ENCODE results near the gene ALK. TPM values are rescaled to one million over a fixed set of nuclear protein-coding genes. Genes with fewer than 3 reads are reported as not detected.

Gene ALK
- total and polyA plus RNA-seq, 2 donors (not counting 1 experiment from before 2014, with no cell fraction given): not detected

- H3K4me1 Mint-ChIP-seq: no peaks in the 10 kb centered on the region
- ChIA-PET POLR2A (no interaction called here), CTCF (no interaction called here)
These were observed 188.2 kb downstream of the ALK start for GRCh38 chr2:29733213-29733612.

GRCh38 chr2:29731948-29732347, 189.4 kb downstream of the ALK start:
- ATAC-seq (ENCODE audit: low read depth) (no peak), DNase-seq (no peak)
- H3K9me3 ChIP-seq (ENCODE audit: control extremely low read depth in 1 of 3, control insufficient read depth in 2 of 3, insufficient read depth in 1 of 3, low read length in 2 of 3): no peaks in the 10 kb centered on the region
- H3K4me3 Mint-ChIP-seq: no peak overlapping the region
- H3K79me2 ChIP-seq (ENCODE audit: control insufficient read depth, insufficient read depth, low read length): no peaks in the 10 kb centered on the region
- no peak overlapping the region for H3K4me2 ChIP-seq (replicated peaks; ENCODE audit: low read depth, low read length, poor library complexity, severe bottlenecking)
- H3K36me3 ChIP-seq (replicated peaks in 1 of 2; ENCODE audit: control extremely low read depth in 1 of 2, control insufficient read depth in 1 of 2, extremely low read depth in 1 of 2, insufficient read depth in 2 of 2, low read length in 1 of 2): no peaks in the 10 kb centered on the region
- H3K27me3 Mint-ChIP-seq: peaks cover 36% of the 10 kb centered on the region
- ChIA-PET POLR2A (no interaction called here), CTCF (no interaction called here)
- H3K4me1 ChIP-seq (ENCODE audit: control insufficient read depth in 2 of 2, insufficient read depth in 2 of 2, low read length in 2 of 2): no peaks in the 10 kb centered on the region
- TF ChIP-seq EZH2 (IDR thresholded peaks at IDR 0.05; ENCODE audit: borderline replicate concordance, insufficient read depth, low read depth, low read length, poor library complexity, severe bottlenecking) (no peak), CTCF (IDR thresholded peaks at IDR 0.05) (no peak)
- H3K9me3 Mint-ChIP-seq (ENCODE audit: insufficient read depth): no peaks in the 10 kb centered on the region
- no peaks in the 10 kb centered on the region for H3K27me3 ChIP-seq (replicated peaks in 1 of 4; ENCODE audit: control extremely low read depth in 1 of 4, control insufficient read depth in 3 of 4, insufficient read depth in 4 of 4, low read length in 3 of 4)
- no peak overlapping the region for H2AFZ ChIP-seq (ENCODE audit: insufficient read depth, low read depth, low read length, poor library complexity, severe bottlenecking)
- no peak overlapping the region for H3K27ac Mint-ChIP-seq
- no peaks in the 10 kb centered on the region for H3K4me1 Mint-ChIP-seq
- no peak overlapping the region for H3K9ac ChIP-seq (ENCODE audit: low read length)
- no peaks in the 10 kb centered on the region for H4K20me1 ChIP-seq (ENCODE audit: control insufficient read depth, insufficient read depth, low read length, poor library complexity, severe bottlenecking)
- WGBS (ENCODE audit: insufficient coverage): no CpG with 5 or more reads among the region's 2 CpGs
- no peak overlapping the region for H3K4me3 ChIP-seq (ENCODE audit: control extremely low read depth in 1 of 5, extremely low read depth in 1 of 5, insufficient read depth in 1 of 5, low read depth in 2 of 5, low read length in 4 of 5)
- intact Hi-C loops (cut with micrococcal nuclease): no loop called here
- H3K27ac ChIP-seq (ENCODE audit: low read length in 2 of 2): no peak overlapping the region

More at GRCh38 chr2:29733213-29733612, 188.2 kb downstream of the ALK start:
- Mint-ChIP-seq H3K27me3 (peaks cover 44% of the 10 kb centered on the region), H3K27ac (no peak overlapping the region), H3K9me3 (ENCODE audit: insufficient read depth) (no peaks in the 10 kb centered on the region), H3K4me3 (no peak overlapping the region)
- no peak overlapping the region for H3K4me2 ChIP-seq (replicated peaks; ENCODE audit: low read depth, low read length, poor library complexity, severe bottlenecking)
- no peaks in the 10 kb centered on the region for H3K27me3 ChIP-seq (replicated peaks in 1 of 4; ENCODE audit: control extremely low read depth in 1 of 4, control insufficient read depth in 3 of 4, insufficient read depth in 4 of 4, low read length in 3 of 4)
- H3K9me3 ChIP-seq (ENCODE audit: control extremely low read depth in 1 of 3, control insufficient read depth in 2 of 3, insufficient read depth in 1 of 3, low read length in 2 of 3): no peaks in the 10 kb centered on the region
- DNase-seq: no peak
- no peak overlapping the region for H3K27ac ChIP-seq (ENCODE audit: low read length in 2 of 2)
- H3K4me1 ChIP-seq (ENCODE audit: control insufficient read depth in 2 of 2, insufficient read depth in 2 of 2, low read length in 2 of 2): no peaks in the 10 kb centered on the region
- no peaks in the 10 kb centered on the region for H4K20me1 ChIP-seq (ENCODE audit: control insufficient read depth, insufficient read depth, low read length, poor library complexity, severe bottlenecking)
- H2AFZ ChIP-seq (ENCODE audit: insufficient read depth, low read depth, low read length, poor library complexity, severe bottlenecking): no peak overlapping the region
- H3K4me3 ChIP-seq (ENCODE audit: control extremely low read depth in 1 of 5, extremely low read depth in 1 of 5, insufficient read depth in 1 of 5, low read depth in 2 of 5, low read length in 4 of 5): no peak overlapping the region
- WGBS (ENCODE audit: insufficient coverage): no CpG with 5 or more reads among the region's 1 CpG
- TF ChIP-seq EZH2 (IDR thresholded peaks at IDR 0.05; ENCODE audit: borderline replicate concordance, insufficient read depth, low read depth, low read length, poor library complexity, severe bottlenecking) (no peak), CTCF (IDR thresholded peaks at IDR 0.05) (no peak)
- H3K9ac ChIP-seq (ENCODE audit: low read length): no peak overlapping the region
- no peak for ATAC-seq (ENCODE audit: low read depth)
- no peaks in the 10 kb centered on the region for H3K79me2 ChIP-seq (ENCODE audit: control insufficient read depth, insufficient read depth, low read length)
- intact Hi-C loops (cut with micrococcal nuclease): no loop called here
- no peaks in the 10 kb centered on the region for H3K36me3 ChIP-seq (replicated peaks in 1 of 2; ENCODE audit: control extremely low read depth in 1 of 2, control insufficient read depth in 1 of 2, extremely low read depth in 1 of 2, insufficient read depth in 2 of 2, low read length in 1 of 2)
